Thyroid gland (tissue), 4 donors: Measurements from ENCODE around the gene RITA1.

Experiments
- POLR2A ChIP-seq, 2 donors: fragments of 450-650 bp; IDR thresholded peaks; one replicate each; pipeline ENCODE4 v1.6.1; 2017; ENCODE audit warnings: antibody characterized with exemption in 2 of 2, mild to moderate bottlenecking in 2 of 2, moderate library complexity in 1 of 2
- TF ChIP-seq, protein P1 (sequence below), 6 experiments: fragments of 200-600 bp in 3 of 6; fragments of 450-650 bp in 3 of 6; sonication (generic) in 3 of 6; IDR thresholded peaks; one replicate each; pipeline ENCODE4 v1.5.1; 2016 to 2019; ENCODE audit warnings: antibody characterized with exemption in 6 of 6, mild to moderate bottlenecking in 2 of 6, inconsistent platforms in 1 of 6, moderate library complexity in 1 of 6

GRCh38 chr12:113185180-113186032 lies at the start of gene RITA1, which contains the start of gene DDX54:
- TF ChIP-seq, protein P1, sequence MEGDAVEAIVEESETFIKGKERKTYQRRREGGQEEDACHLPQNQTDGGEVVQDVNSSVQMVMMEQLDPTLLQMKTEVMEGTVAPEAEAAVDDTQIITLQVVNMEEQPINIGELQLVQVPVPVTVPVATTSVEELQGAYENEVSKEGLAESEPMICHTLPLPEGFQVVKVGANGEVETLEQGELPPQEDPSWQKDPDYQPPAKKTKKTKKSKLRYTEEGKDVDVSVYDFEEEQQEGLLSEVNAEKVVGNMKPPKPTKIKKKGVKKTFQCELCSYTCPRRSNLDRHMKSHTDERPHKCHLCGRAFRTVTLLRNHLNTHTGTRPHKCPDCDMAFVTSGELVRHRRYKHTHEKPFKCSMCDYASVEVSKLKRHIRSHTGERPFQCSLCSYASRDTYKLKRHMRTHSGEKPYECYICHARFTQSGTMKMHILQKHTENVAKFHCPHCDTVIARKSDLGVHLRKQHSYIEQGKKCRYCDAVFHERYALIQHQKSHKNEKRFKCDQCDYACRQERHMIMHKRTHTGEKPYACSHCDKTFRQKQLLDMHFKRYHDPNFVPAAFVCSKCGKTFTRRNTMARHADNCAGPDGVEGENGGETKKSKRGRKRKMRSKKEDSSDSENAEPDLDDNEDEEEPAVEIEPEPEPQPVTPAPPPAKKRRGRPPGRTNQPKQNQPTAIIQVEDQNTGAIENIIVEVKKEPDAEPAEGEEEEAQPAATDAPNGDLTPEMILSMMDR (IDR thresholded peaks at IDR 0.05), result no peak
- TF ChIP-seq POLR2A (IDR thresholded peaks at IDR 0.05), result peak in 1 of 2 donors; percentile 66
